Neuronal stem cell (in vitro differentiated cells): ENCODE measurements around the gene COPS7A.
A peak's percentile ranks its signal among the peaks of the same experiment; 100 is the strongest.

Experiments
- DNase-seq: peaks from one replicate; pipeline ENCODE4 v3.0.0-alpha.2; 2013; ENCODE audit warnings: low spot score
- H2AFZ ChIP-seq: one replicate; pipeline ENCODE4 v1.6.1; 2013; ENCODE audit warnings: mild to moderate bottlenecking, low read length, inconsistent platforms
- H2AK5ac ChIP-seq: 2 replicates; pipeline ENCODE4 v1.6.1; 2013; ENCODE audit warnings: low read depth, mild to moderate bottlenecking, inconsistent platforms, low read length, moderate library complexity, mixed read lengths
- H2BK120ac ChIP-seq: 2 replicates; pipeline ENCODE4 v1.6.1; 2013; ENCODE audit warnings: low read depth, mild to moderate bottlenecking, inconsistent platforms, low read length, moderate library complexity, mixed read lengths
- H2BK12ac ChIP-seq: one replicate; pipeline ENCODE4 v1.6.1; 2013; ENCODE audit warnings: low read length, inconsistent platforms
- H2BK15ac ChIP-seq: 2 replicates; pipeline ENCODE4 v1.6.1; 2013; ENCODE audit warnings: mild to moderate bottlenecking, low read length, inconsistent platforms, mixed read lengths
- H2BK5ac ChIP-seq: one replicate; pipeline ENCODE4 v1.6.1; 2013; ENCODE audit warnings: inconsistent platforms, mild to moderate bottlenecking, low read length, moderate library complexity
- H3K14ac ChIP-seq: one replicate; pipeline ENCODE4 v1.6.1; 2013; ENCODE audit warnings: low read length, inconsistent platforms
- H3K18ac ChIP-seq: 2 replicates; pipeline ENCODE4 v1.6.1; 2013; ENCODE audit warnings: low read length, inconsistent platforms
- H3K23ac ChIP-seq: 2 replicates; pipeline ENCODE4 v1.6.1; 2013; ENCODE audit warnings: low read depth, mild to moderate bottlenecking, mixed read lengths, low read length, inconsistent platforms; ENCODE audit not compliant: poor library complexity
- H3K27ac ChIP-seq: replicated peaks from 3 replicates; pipeline ENCODE4 v1.5.1; 2013; ENCODE audit warnings: low read length, inconsistent platforms
- H3K27me3 ChIP-seq, 3 experiments: 2 replicates each; pipeline ENCODE4 v1.6.1; 2013; ENCODE audit warnings: low read length in 3 of 3, mild to moderate bottlenecking in 2 of 3, inconsistent platforms in 1 of 3, low read depth in 1 of 3, mixed read lengths in 1 of 3, moderate library complexity in 1 of 3; ENCODE audit not compliant: control insufficient read depth in 3 of 3, insufficient read depth in 3 of 3
- H3K36me3 ChIP-seq, 2 donors: replicated peaks in 1 of 2; 2 replicates each; pipeline ENCODE4 v1.6.1; 2013; ENCODE audit warnings: low read length in 2 of 2; ENCODE audit not compliant: control insufficient read depth in 2 of 2, insufficient read depth in 2 of 2
- H3K4ac ChIP-seq: 2 replicates; pipeline ENCODE4 v1.6.1; 2013; ENCODE audit warnings: inconsistent platforms, mild to moderate bottlenecking, low read length, moderate library complexity
- H3K4me1 ChIP-seq, 2 donors: 1 replicate in 1 of 2; 2 replicates in 1 of 2; pipeline ENCODE4 v1.6.1; 2013; ENCODE audit warnings: low read length in 2 of 2, low read depth in 1 of 2; ENCODE audit not compliant: control insufficient read depth in 2 of 2, insufficient read depth in 1 of 2
- H3K4me2 ChIP-seq: one replicate; pipeline ENCODE4 v1.6.1; 2013; ENCODE audit warnings: mild to moderate bottlenecking, low read length, inconsistent platforms; ENCODE audit not compliant: insufficient read depth, poor library complexity, severe bottlenecking
- H3K4me3 ChIP-seq, 2 donors: 2 replicates each; pipeline ENCODE4 v1.5.1; 2013; ENCODE audit warnings: low read length in 2 of 2, mild to moderate bottlenecking in 2 of 2, inconsistent platforms in 1 of 2, moderate library complexity in 1 of 2
- H3K79me1 ChIP-seq: one replicate; pipeline ENCODE4 v1.6.1; 2013; ENCODE audit warnings: low read depth, mild to moderate bottlenecking, inconsistent platforms, low read length, moderate library complexity
- H3K9ac ChIP-seq: one replicate; pipeline ENCODE4 v1.6.1; 2013; ENCODE audit warnings: mild to moderate bottlenecking, low read depth, low read length, inconsistent platforms; ENCODE audit not compliant: poor library complexity
- H3K9me3 ChIP-seq, 2 donors: replicated peaks in 1 of 2; 2 replicates each; pipeline versions ENCODE3 to v1.6.1; 2013; ENCODE audit warnings: low read length in 2 of 2, mild to moderate bottlenecking in 2 of 2, inconsistent platforms in 1 of 2, low read depth in 1 of 2, mixed read lengths in 1 of 2, moderate library complexity in 1 of 2; ENCODE audit not compliant: control insufficient read depth in 2 of 2, insufficient read depth in 1 of 2
- H4K8ac ChIP-seq: one replicate; pipeline ENCODE4 v1.6.1; 2013; ENCODE audit warnings: low read depth, mild to moderate bottlenecking, inconsistent platforms, low read length, moderate library complexity
- H4K91ac ChIP-seq: one replicate; pipeline ENCODE4 v1.6.1; 2013; ENCODE audit warnings: low read length, low read depth, mild to moderate bottlenecking, inconsistent platforms; ENCODE audit not compliant: poor library complexity
- WGBS, 2 donors: extraction: QIAGEN DNeasy Blood & Tissue Kit; methylation state at CpG; one replicate each; pipeline ENCODE4 v1.1.7; 2013; ENCODE audit warnings: missing lambda C conversion rate in 2 of 2, mixed read lengths in 1 of 2; ENCODE audit not compliant: insufficient read length in 2 of 2, insufficient replicate concordance in 1 of 2; ENCODE audit errors: extremely low coverage in 2 of 2; 5-methylcytosine and 5-hydroxymethylcytosine counted together

Gene COPS7A

GRCh38 chr12:6688543-6688998 lies 35.3 kb upstream of the COPS7A start:
- no CpG with 5 or more reads among the region's 13 CpGs for WGBS, 2 donors
- Histone ChIP-seq H4K8ac (no peak overlapping the region), H3K23ac (peak overlapping the region; percentile 66), H3K4me2 (peak overlapping the region; percentile 81), H3K9me3 (peaks cover 0 to 1% of the 10 kb centered on the region in 2 donors), H3K4me3 (peak overlapping the region; percentile 85 to 98), H3K9ac (peak overlapping the region; percentile 99), H3K4me1 (peaks cover 7 to 27% of the 10 kb centered on the region in 2 donors), H3K27ac (peak overlapping the region; percentile 96), H4K91ac (no peak overlapping the region), H3K14ac (no peak overlapping the region), H3K79me1 (peaks cover 5% of the 10 kb centered on the region), H2BK5ac (peak overlapping the region; percentile 99), H3K4ac (no peak overlapping the region), H2BK12ac (no peak overlapping the region), H2AK5ac (peak overlapping the region; percentile 23), H3K27me3 (no peaks in the 10 kb centered on the region), H3K18ac (peak overlapping the region; percentile 49), H2BK120ac (no peak overlapping the region), H2AFZ (peak overlapping the region; percentile 89), H2BK15ac (no peak overlapping the region), H3K36me3 (peaks cover 6 to 34% of the 10 kb centered on the region in 2 donors)
- no peak for DNase-seq

GRCh38 chr12:6688999-6689882 lies 34.6 kb upstream of the COPS7A start, which contains the start of gene ZNF384:
Gene ZNF384, minus strand, starts transcription at chr12:6689375. Its CDS starts 9,855 bp downstream, at chr12:6679520.
- Histone ChIP-seq H2BK15ac (no peak within 1 kb of the TSS), H3K9ac (peak within 1 kb of the TSS; percentile 99)
- WGBS, 2 donors, result no CpG with 5 or more reads among the region's 72 CpGs

GRCh38 chr12:6691473-6691872 lies 32.4 kb upstream of the COPS7A start:
- H2BK12ac ChIP-seq, result no peak overlapping the region
- H2AFZ ChIP-seq, result no peak overlapping the region
- H3K36me3 ChIP-seq, result peaks cover 16 to 18% of the 10 kb centered on the region in 2 donors
- H2BK15ac ChIP-seq, result no peak overlapping the region
- no peak overlapping the region for H4K91ac ChIP-seq
- no peak overlapping the region for H3K4ac ChIP-seq
- no peak overlapping the region for H2BK120ac ChIP-seq
- no peak overlapping the region for H3K23ac ChIP-seq
- no peak overlapping the region for H3K14ac ChIP-seq
- H3K27ac ChIP-seq, result no peak overlapping the region
- peak overlapping the region in 1 of 2 donors; percentile 22 for H3K4me3 ChIP-seq
- WGBS, 2 donors, result no CpG with 5 or more reads among the region's 4 CpGs
- H3K79me1 ChIP-seq, result peaks cover 7% of the 10 kb centered on the region
- no peaks in the 10 kb centered on the region for H3K27me3 ChIP-seq
- H2BK5ac ChIP-seq, result no peak overlapping the region
- H3K9me3 ChIP-seq, result peaks cover 0 to 1% of the 10 kb centered on the region in 2 donors
- H2AK5ac ChIP-seq, result no peak overlapping the region
- H3K9ac ChIP-seq, result no peak overlapping the region
- DNase-seq, result no peak
- H4K8ac ChIP-seq, result no peak overlapping the region
- H3K18ac ChIP-seq, result no peak overlapping the region
- no peak overlapping the region for H3K4me2 ChIP-seq
- peaks cover 7 to 27% of the 10 kb centered on the region in 2 donors for H3K4me1 ChIP-seq

More at GRCh38 chr12:6688999-6689882, 34.6 kb upstream of the COPS7A start, which contains the start of gene ZNF384:
- H3K9me3 ChIP-seq, result peaks cover 0 to 1% of the 10 kb centered on the region in 2 donors
- H3K36me3 ChIP-seq, result peaks cover 8 to 27% of the 10 kb centered on the region in 2 donors
- peak within 1 kb of the TSS; percentile 78 for H2BK120ac ChIP-seq
- peak within 1 kb of the TSS; percentile 79 for H2AK5ac ChIP-seq
- H3K4me3 ChIP-seq, result peak within 1 kb of the TSS; percentile 85 to 98
- H3K18ac ChIP-seq, result peak within 1 kb of the TSS; percentile 100
- peak within 1 kb of the TSS; percentile 99 for H2BK5ac ChIP-seq
- peak within 1 kb of the TSS; percentile 96 for H3K27ac ChIP-seq
- no peak within 1 kb of the TSS for H4K91ac ChIP-seq
- H3K27me3 ChIP-seq, result no peaks in the 10 kb centered on the region
- DNase-seq, result peak; percentile 96
- H3K79me1 ChIP-seq, result peaks cover 7% of the 10 kb centered on the region
- no peak within 1 kb of the TSS for H3K4ac ChIP-seq
- peak within 1 kb of the TSS; percentile 92 for H3K14ac ChIP-seq
- peak within 1 kb of the TSS; percentile 81 for H3K4me2 ChIP-seq
- H3K4me1 ChIP-seq, result peaks cover 7 to 27% of the 10 kb centered on the region in 2 donors
- H4K8ac ChIP-seq, result peak within 1 kb of the TSS; percentile 67
- H2AFZ ChIP-seq, result peak within 1 kb of the TSS; percentile 89
- H3K23ac ChIP-seq, result peak within 1 kb of the TSS; percentile 66
- H2BK12ac ChIP-seq, result no peak within 1 kb of the TSS

- no peak for DNase-seq
- H2BK15ac ChIP-seq, result no peak overlapping the region
- H3K14ac ChIP-seq, result no peak overlapping the region
- no peak overlapping the region for H4K8ac ChIP-seq
- H2AK5ac ChIP-seq, result no peak overlapping the region
- H3K9ac ChIP-seq, result peak overlapping the region; percentile 47
- H3K4me2 ChIP-seq, result no peak overlapping the region
- H4K91ac ChIP-seq, result no peak overlapping the region
- H3K4me3 ChIP-seq, result no peak overlapping the region
- no peak overlapping the region for H3K4ac ChIP-seq
- H3K27ac ChIP-seq, result no peak overlapping the region
- WGBS, 2 donors, result no CpG with 5 or more reads among the region's 2 CpGs
- peaks cover 11% of the 10 kb centered on the region for H3K79me1 ChIP-seq
- no peaks in the 10 kb centered on the region for H3K27me3 ChIP-seq
- no peaks in the 10 kb centered on the region for H3K9me3 ChIP-seq
- H3K18ac ChIP-seq, result no peak overlapping the region
- H2BK12ac ChIP-seq, result no peak overlapping the region
- H2BK120ac ChIP-seq, result no peak overlapping the region
- no peak overlapping the region for H2AFZ ChIP-seq
- H3K4me1 ChIP-seq, result peaks cover 3 to 20% of the 10 kb centered on the region in 2 donors
- no peak overlapping the region for H2BK5ac ChIP-seq
- no peak overlapping the region for H3K23ac ChIP-seq
- peaks cover 15 to 24% of the 10 kb centered on the region in 2 donors for H3K36me3 ChIP-seq
These were observed 31.0 kb upstream of the COPS7A start for GRCh38 chr12:6692888-6693287.
